CD4-positive, alpha-beta T cell treated with Interleukin-12 subunit alpha and Interleukin-12 subunit beta, for 1 hour (primary cell): ENCODE results near the gene STAP1.
"Not testable (repeated sequence)": the region's sequence is repeated elsewhere in the genome, so short reads cannot be mapped to it uniquely, and the experiment has no call there.

Experiments used
- DNase-seq: peaks from one replicate; pipeline ENCODE4 v3.0.0-alpha.2; 2020

The STAP1 gene, protein sequence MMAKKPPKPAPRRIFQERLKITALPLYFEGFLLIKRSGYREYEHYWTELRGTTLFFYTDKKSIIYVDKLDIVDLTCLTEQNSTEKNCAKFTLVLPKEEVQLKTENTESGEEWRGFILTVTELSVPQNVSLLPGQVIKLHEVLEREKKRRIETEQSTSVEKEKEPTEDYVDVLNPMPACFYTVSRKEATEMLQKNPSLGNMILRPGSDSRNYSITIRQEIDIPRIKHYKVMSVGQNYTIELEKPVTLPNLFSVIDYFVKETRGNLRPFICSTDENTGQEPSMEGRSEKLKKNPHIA

DNA sequence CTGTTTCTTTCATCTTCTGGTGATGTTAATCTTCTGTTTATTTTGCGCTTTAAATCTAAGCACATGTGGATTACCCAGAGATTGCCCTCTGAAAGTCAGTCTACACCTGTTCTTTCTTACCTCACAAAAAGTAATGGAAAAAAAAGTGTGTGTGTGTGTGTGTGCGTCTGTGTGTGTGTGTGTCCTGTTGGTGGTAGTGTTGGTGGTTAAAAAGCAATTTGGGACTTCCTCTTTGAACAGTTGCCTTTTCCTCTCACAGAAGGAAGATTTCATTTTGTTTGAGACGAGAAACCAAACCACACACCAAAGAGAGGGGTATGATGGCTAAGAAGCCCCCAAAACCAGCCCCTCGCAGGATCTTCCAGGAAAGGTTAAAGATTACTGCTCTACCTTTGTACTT is at the start of gene STAP1:
TSS of gene STAP1 (plus strand) at position 235 of the 400 bp plus-strand sequence. CDS start at position 318, 83 bp downstream.
- peak; percentile 49 for DNase-seq

DNA sequence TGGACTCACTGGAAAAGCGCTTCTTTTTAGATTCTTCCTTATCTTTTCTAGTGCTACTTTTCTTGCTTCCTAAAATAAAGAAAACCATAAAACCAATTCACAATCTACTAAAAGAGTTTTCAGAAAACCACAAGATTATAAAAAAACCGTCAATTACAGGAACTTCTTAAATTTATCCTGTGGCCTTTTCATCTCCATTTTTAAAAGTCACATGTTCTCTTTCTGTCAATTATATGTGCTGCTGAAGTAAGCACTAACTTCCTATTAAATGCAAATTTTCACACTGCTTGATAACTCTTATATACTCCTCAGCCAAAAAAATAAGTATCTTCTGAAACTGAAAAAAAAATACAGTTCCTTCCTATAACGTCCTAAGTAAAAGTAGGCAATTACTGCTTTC is 46.0 kb upstream of the STAP1 start:
- DNase-seq: no peak

DNA sequence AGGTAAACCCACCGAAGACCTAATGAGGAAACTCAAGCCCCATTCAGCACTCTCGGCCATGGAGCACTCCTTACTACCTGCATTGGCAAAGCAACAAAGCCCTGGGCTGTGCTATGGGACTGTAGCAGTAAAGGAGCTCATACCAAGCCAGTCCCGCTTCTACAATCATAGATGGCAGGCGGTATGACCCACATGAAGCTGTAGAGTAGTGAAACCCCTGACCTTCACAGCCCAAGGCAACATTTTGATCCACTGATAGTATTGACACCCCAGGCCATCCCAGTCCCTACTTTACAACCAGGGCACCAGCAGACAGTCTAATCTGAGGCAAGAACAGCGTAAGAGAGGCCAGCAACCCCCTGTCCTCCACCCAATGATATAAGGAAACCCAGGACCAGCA is 38.4 kb upstream of the STAP1 start:
- no peak for DNase-seq

DNA sequence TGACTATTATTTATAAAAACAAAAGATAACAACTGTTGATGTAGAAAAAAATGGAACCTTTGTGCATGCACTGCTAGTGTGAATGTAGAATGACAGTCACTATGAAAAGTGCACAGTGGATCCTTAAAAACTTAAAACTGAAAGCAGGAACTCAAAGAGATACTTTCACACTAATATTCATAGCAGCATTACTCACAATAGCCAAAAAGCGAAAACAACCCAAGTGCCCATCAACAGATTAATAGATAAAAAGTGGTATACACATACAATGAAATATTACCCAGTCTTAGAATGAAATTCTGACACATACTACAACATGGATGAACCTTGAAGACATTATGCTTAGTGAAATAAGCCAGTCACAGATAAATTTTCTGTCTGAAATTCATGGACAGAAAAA is 37.0 kb upstream of the STAP1 start:
- no peak for DNase-seq

DNA sequence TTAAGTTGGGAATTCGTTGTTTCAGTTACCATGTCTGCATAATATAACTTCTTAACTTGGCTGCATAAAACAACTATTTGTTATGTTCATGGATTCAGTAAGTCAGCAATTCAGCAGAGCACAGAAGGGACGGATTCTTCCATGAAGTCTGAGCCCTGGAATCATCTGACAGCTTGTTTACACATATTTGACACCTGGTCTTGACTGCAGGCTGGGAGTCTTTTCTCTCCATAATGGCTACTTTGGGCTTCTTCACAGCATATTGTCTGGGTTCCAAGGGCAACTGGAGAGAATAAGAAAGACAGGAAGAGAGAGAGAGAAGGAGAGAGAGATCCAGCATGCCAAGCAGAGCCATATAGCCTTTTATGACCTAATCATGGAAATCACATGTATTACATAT is 36.3 kb upstream of the STAP1 start:
- DNase-seq: no peak

DNA sequence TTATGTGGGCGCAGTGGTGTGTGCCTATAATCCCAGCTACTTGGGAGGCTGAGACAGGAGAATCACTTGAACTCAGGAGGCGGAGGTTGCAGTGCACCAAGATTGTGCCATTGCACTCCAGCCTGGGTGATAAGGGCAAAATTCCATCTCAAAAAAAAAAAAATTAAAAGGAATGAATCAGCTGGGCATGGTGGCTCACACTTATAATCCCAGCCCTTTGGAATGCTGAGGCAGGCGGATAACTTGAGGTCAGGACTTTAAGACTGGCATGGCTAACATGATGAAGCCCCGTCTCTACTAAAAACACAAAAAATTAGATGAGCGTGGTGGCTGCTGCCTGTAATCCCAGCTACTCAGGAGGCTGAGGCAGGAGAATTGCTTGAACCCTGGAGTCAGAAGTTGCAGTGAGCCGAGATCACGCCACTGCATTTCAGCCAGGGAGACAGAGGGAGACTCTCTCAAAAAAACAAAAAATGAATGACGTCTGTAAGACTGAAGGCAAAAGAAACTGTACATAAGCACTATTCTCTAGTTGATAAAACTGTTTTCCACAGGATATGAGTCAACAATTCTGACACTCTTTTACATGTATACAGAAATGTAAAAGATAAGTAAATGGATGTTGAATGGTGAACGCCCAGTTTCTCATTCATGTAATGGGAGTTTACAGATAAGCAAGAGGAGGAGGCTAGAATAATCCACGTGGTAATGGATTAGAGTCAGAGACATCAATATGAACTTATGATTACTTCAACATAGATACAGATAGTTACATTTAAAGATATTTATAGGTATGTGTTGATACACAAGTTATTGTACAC is 35.5 kb upstream of the STAP1 start:
- peak; percentile 30 for DNase-seq

DNA sequence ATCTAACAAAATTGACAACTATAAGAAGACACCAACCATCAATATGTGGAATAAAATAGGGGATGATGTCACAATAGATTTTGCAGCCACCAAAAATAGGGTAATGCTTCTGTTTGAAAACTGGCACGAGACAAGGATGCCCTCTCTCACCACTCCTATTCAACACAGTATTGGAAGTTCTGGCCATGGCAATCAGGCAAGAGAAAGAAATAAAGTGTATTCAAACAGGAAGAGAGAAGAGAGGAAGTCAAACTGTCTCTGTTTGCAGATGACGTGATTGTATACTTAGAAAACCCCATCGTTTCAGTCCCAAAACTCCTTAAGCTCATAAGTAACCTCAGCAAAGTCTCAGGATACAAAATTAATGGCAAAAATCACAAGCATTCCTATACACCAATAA is 34.4 kb upstream of the STAP1 start:
- DNase-seq: not testable (repeated sequence)

DNA sequence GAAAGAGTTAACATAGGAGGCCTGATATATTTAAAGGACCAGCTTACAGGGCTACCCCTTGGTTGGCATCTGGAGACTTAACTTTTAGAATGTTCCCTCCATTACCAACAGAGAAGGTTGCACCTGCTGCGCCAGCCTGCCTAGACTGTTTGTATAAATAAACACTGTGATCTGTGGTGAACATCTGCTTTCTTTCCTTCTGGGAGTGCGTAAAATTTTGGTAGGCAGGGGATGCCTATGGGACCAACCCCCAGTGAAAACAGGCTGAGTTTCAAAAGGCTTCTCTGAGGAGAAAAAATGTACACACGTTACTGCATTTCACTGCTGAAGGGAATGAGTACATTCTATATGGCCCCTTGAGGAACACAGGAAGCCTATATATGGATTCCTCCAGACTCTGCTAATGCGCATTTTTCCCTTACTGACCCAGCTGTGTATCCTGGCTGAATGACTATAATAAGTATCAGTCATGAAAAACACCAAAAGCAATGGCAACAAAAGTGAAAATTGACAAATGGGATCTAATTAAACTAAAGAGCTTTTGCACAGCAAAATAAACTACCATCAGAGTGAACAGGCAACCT is 27.1 kb upstream of the STAP1 start:
- DNase-seq: no peak

DNA sequence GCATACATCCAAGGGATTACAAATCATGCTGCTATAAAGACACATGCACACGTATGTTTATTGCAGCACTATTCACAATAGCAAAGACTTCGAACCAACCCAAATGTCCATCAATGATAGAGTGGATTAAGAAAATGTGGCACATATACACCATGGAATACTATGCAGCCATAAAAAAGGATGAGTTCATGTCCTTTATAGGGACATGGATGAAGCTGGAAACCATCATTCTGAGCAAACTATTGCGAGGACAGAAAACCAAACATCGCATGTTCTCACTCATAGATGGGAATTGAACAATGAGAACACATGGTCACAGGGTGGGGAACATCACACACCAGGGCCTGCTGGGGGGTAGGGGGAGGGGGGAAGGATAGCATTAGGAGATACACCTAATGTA is 26.1 kb upstream of the STAP1 start:
- not testable (repeated sequence) for DNase-seq

DNA sequence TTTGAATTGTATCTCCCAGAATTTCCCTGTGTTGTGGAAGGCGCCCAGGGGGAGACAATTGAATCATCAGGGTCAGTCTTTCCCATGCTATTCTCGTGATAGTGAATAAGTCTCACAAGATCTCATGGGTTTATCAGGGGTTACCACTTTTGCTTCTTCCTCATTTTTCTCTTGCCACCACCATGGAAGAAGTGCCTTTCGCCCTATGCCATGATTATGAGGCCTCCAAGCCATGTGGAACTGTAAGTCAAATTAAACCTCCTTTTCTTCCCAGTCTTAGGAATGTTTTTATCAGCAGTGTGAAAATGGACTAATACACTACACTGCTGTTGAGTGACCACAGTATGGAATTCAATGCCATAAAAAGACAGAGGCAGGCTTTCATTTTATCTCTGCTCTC is 25.4 kb upstream of the STAP1 start:
- no peak for DNase-seq

DNA sequence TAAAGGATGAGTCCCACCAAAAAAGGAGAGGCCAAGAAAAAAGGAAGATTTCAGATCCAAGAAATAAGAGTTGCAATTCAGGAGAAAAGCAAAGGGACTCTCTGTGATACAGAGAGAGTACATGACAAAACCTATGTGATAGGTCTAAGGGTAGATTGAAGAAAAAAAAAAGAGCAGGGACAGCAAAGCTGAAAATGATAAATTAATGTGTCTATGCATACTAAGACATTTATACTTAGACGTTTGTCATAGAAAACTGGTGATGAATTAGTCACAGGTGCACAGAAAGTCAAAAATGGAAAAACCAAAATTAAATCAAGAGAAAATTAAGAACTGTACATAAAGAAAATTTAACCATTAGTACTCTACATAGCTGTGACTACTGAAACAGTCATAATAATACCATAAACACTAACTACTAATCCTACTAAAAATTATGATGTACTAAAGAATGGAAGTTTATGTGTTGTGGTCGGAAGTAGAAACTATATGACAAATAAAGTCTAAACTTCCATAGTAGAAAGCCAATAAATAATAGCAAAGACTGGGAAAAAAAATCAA is 23.2 kb upstream of the STAP1 start:
- no peak for DNase-seq

DNA sequence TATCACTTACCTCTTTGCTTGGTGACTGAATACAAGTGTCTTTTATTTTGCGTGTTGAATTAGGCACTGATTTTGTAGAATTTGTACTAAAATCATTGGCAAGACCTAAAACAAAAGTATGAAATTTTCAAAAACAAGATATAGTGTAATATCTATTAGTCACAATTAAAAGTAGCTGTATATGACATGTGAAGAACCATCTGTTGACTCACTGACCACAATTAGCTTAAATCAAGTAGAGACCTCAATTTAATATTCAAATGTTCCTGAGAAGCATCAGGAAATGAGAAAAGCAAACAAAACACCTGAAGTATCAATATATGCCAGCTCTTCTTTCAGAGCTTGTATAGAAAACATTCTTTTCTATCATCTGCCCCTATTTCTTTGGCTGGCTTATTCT is 18.7 kb upstream of the STAP1 start:
- no peak for DNase-seq

DNA sequence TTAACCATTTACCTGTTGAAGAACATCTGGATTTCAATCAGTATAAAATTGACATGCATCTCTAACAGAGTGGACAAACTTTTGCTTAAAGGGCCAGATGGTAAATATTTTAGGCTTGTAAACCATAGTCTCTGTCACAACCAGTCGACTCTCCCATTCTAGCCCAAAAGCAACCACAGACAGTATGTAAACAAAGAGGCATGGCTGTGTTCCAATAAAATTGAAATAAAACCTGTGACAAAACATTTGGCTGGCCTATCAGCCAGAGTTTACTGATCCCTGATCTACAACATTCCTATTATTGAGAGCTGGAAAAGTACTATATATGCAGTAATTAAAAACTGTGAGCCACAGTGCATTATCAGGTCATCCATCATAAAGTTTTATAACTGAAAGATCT is 16.5 kb upstream of the STAP1 start:
- no peak for DNase-seq

DNA sequence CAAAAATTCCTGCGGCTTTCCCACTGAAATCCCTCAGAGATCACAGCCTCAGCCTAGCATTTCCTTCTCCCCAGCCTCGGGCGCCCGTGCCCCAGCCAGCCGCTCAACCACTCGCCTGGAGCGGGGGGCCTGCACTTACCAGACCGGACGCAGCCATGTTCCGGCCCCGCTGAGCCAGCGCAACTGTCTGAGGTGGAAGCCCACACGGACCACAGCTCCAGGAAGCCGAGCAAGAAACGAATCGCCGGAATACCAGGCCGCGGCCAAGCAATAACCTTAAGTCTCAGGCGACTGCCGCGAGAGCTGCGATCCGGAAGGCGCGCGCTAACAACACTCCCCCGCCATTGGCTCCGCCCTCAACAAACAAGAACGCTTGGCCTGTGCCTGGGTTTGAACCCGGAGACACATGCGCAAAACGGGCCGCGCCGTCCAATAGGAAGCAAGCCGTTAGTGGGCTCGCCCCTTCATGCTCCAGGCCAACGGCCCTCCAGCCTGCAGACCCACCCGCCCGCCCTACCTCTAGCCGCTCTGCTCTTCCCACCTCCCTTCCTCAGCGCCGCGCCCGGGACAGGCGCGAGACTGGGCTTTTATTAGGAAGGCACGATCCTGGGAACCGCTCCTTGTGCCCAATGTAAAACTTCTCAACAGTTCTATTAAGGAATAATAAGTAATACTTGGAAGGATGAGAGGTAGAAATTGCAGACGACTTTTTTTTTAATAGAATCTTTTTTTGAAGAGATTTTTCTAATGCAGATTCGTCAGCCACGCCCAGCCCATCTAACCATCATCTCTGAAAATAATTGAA is 13.1 kb upstream of the STAP1 start, which contains the start of gene CENPC:
TSS of gene CENPC (minus strand) at position 305 of the 805 bp plus-strand sequence. CDS start at position 157, 148 bp downstream.
- DNase-seq: peak; percentile 92

DNA sequence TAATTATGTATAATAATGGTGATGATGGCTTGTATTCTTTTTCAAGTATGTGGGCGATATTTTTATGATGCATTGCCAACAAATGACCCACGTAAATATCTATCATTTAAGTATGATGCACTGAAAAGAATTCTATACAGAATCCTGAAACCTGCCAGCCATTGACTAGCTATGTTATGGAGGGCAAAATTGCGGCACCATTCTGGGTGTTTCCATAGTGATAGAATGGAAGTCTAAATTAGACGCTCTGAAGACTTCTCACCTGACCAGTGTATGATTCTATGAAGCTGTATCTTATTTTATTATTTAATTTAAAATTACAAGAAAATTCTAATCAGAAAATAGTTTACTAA is 12.5 kb upstream of the STAP1 start:
- DNase-seq: no peak

DNA sequence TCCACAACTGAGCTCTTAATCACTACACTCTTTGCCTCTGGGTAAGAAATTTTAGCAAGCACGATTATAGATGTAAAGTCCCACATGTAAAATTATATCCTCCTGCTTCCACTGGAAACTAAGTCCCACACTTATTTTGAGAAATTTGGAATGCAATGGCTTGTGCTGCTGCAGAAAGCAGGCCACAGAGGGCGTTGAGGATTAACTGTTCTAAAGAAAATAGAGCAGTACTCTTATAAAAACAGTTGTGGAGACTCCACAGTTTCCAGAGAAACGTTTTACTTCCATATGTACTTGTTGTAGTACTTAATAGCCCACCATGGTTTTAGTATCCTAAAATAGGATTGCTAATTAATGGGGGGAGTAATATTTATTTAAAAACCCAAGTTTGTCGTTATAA is 11.6 kb upstream of the STAP1 start:
- DNase-seq: no peak

DNA sequence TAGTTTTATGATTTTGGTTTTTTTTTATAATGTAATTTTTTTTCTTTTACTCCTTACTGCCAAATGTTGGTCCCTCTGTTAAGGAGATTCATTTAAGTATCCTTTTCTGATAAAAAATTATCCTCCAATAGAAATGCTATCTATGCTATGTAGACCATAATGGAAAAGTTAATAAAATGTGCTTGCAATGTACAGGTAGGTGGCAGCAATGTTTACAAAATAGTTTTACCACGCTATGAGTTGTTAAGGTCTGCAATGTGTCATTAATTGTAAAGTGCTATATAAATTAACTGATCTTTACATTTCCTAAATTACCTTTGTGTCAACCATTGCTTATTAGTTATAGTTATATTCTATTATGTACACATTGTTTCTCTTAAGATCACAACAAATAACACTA is 9.4 kb upstream of the STAP1 start:
- DNase-seq: peak; percentile 58

DNA sequence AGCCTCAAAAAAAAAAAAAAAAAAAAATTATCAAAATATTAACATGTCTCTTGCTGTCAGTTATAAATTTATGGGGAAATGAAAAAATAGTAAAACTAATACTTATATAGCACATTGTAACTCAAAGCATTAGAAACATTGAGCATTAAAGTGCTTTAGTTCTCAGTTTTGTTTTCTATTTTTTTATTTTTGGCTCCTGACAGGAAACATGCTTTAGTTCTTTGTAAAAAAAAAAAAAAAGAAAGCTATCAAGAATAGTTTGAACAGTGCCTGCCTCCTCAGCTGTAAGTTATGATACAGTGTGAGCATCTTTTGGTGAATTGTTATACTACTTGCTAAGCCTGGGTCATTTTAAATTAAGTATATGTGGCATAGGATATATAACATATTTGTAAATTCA is 8.1 kb upstream of the STAP1 start:
- DNase-seq: no peak

DNA sequence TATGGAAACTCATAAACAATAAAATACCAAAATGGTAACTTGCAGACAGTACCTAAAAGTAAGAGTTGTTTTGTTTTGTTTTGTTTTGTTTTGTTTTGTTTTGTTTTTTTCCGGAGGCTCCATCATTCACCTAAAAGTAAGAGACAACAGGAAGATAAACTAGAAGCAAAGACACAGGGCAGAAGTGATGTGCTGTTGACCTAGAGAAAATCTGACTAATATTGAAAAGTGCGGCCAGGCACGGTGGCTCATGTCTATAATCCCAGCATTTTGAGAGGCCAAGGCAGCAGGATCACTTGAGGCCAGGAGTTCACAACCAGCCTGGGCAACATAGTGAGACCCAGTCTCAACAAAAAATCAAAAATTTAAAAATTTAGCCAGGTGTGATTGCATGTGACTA is 7.7 kb upstream of the STAP1 start:
- no peak for DNase-seq

DNA sequence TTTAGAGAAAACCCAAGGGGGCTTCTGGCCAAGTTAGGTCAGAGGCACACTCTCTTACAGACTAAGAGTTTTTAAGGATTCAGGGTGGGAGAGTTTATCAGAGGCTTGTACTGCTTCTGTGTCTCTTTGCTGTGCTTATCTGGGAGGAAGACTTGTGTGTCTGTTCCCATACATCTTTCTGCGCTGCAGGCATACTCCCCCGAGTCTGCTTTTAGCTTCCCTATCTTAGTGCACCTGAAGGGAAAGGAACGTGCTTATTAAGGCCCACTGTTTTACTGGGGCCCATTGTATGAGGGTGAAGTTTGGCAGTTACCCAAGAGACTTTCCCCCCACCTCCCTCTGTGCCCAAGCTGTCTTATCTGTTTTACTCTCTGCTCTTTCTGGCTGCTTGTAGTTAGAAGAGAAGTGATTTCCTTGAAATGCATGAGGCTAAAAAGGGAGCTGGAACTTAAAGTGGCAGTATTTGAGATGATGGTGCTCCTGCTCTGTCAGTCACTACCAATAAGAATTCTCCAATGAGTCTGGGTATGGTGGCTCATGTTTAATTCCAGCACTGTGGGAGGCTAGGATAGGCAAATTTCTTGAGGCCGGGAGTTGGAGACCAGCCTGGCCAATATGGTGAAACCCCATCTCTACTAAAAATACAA is 6.3 kb upstream of the STAP1 start:
- DNase-seq: not testable (repeated sequence)

DNA sequence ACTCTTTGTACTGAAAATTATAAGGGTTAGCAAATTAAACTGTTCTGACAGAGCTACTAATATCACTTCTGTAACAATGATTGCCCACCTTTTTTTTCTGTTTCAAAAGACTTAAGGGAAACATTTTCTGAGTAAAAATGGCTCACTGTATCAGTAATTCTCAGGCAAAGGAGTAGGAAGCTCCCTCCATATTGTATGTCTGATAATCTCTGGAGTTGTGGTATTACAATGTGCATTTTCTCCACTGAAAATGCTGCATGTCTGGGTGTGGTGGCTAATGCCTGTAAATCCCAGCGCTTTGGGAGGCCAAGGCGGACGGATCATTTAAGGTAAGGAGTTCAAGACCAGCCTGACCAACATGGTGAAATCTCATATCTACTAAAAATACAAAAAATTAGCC is 4.4 kb upstream of the STAP1 start:
- DNase-seq: no peak

DNA sequence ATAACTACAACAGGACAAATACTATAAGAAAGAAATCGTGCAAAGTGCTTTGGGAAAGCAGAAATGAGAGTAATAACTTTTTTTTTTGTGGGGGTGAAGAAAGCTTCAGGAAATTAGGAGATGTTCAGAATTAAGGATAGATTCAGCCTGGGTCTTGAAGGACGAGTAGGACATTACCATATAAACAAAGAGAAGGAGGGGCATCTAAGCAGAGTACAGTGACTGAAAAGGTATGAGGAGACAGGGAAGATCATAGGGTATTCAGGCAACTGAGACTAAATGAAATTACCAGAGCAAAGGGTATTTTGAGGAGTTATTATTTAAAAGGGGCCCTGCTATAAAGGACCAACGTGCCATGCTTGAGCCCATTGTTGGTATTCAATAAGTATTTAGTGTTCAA is 3.1 kb upstream of the STAP1 start:
- DNase-seq: no peak
